ENCODE measurements around the gene CHFR.
"Not testable (repeated sequence)": the region's sequence is repeated elsewhere in the genome, so short reads cannot be mapped to it uniquely, and the experiment has no call there.

The CHFR gene

GRCh38 chr12:132887513-132888351 lies at the start of gene CHFR:
CHFR (minus strand) TSS chr12:132887605; CDS start chr12:132887328, 277 bp downstream.
- DNase-seq (ENCODE audit: low spot score), result peak; percentile 98

- not testable (repeated sequence) for DNase-seq (ENCODE audit: low spot score)
These were observed 49.5 kb upstream of the CHFR start for GRCh38 chr12:132936921-132937320.

GRCh38 chr12:132936163-132936562 lies 48.8 kb upstream of the CHFR start:
- DNase-seq (ENCODE audit: low spot score), result no peak

GRCh38 chr12:132926415-132926833 lies 39.0 kb upstream of the CHFR start:
- no peak for DNase-seq (ENCODE audit: low spot score)

GRCh38 chr12:132925597-132926414 lies 38.4 kb upstream of the CHFR start:
- no peak for DNase-seq (ENCODE audit: low spot score)

GRCh38 chr12:132924356-132924755 lies 37.0 kb upstream of the CHFR start:
- DNase-seq (ENCODE audit: low spot score), result no peak

GRCh38 chr12:132923356-132923909 lies 36.0 kb upstream of the CHFR start:
- no peak for DNase-seq (ENCODE audit: low spot score)

GRCh38 chr12:132922676-132923075 lies 35.3 kb upstream of the CHFR start:
- no peak for DNase-seq (ENCODE audit: low spot score)

GRCh38 chr12:132921685-132922084 lies 34.3 kb upstream of the CHFR start:
- no peak for DNase-seq (ENCODE audit: low spot score)

- DNase-seq (ENCODE audit: low spot score), result no peak
These were observed 31.3 kb upstream of the CHFR start for GRCh38 chr12:132918680-132919079.

- no peak for DNase-seq (ENCODE audit: low spot score)
These were observed 21.6 kb upstream of the CHFR start for GRCh38 chr12:132909030-132909368.

- DNase-seq (ENCODE audit: low spot score), result peak; percentile 98
These were observed 21.0 kb upstream of the CHFR start for GRCh38 chr12:132908145-132909029.

- DNase-seq (ENCODE audit: low spot score), result not testable (repeated sequence)
These were observed 20.4 kb upstream of the CHFR start for GRCh38 chr12:132907789-132908144.

GRCh38 chr12:132907216-132907615 lies 19.8 kb upstream of the CHFR start:
- DNase-seq (ENCODE audit: low spot score), result no peak

GRCh38 chr12:132904718-132905328 lies 17.4 kb upstream of the CHFR start:
- DNase-seq (ENCODE audit: low spot score), result peak; percentile 40

GRCh38 chr12:132899033-132899432 lies 11.6 kb upstream of the CHFR start:
- no peak for DNase-seq (ENCODE audit: low spot score)

- DNase-seq (ENCODE audit: low spot score), result no peak
These were observed 1.4 kb upstream of the CHFR start for GRCh38 chr12:132888852-132889251.

- DNase-seq (ENCODE audit: low spot score), result no peak
These were observed 602 bp downstream of the CHFR start for GRCh38 chr12:132886529-132887477.

GRCh38 chr12:132881818-132882217 lies 5.6 kb downstream of the CHFR start:
- DNase-seq (ENCODE audit: low spot score), result no peak

- DNase-seq (ENCODE audit: low spot score), result not testable (repeated sequence)
These were observed 12.8 kb downstream of the CHFR start for GRCh38 chr12:132874620-132875019.

Measured in globus pallidus (tissue), 1 donor.